Breast epithelium (tissue), 3 donors: ENCODE results near the gene RDH13.

Experiments used
- POLR2A ChIP-seq: fragments of 450-650 bp; IDR thresholded peaks from one replicate; pipeline ENCODE4 v1.6.1; 2016; ENCODE audit warnings: antibody characterized with exemption, mild to moderate bottlenecking, moderate library complexity
- TF ChIP-seq, protein P1 (sequence below), 3 donors: fragments of 450-650 bp; IDR thresholded peaks; one replicate each; pipeline ENCODE4 v1.5.1; 2016 to 2017; ENCODE audit warnings: antibody characterized with exemption in 3 of 3, mild to moderate bottlenecking in 3 of 3, moderate library complexity in 3 of 3

- TF ChIP-seq, protein P1, sequence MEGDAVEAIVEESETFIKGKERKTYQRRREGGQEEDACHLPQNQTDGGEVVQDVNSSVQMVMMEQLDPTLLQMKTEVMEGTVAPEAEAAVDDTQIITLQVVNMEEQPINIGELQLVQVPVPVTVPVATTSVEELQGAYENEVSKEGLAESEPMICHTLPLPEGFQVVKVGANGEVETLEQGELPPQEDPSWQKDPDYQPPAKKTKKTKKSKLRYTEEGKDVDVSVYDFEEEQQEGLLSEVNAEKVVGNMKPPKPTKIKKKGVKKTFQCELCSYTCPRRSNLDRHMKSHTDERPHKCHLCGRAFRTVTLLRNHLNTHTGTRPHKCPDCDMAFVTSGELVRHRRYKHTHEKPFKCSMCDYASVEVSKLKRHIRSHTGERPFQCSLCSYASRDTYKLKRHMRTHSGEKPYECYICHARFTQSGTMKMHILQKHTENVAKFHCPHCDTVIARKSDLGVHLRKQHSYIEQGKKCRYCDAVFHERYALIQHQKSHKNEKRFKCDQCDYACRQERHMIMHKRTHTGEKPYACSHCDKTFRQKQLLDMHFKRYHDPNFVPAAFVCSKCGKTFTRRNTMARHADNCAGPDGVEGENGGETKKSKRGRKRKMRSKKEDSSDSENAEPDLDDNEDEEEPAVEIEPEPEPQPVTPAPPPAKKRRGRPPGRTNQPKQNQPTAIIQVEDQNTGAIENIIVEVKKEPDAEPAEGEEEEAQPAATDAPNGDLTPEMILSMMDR (IDR thresholded peaks at IDR 0.05) = no peak
- TF ChIP-seq POLR2A = no peak
Measured at GRCh38 chr19:55096061-55096701, 33.2 kb upstream of the RDH13 start.
